Nephron progenitor cell (in vitro differentiated cells): ENCODE data around the gene FXR1.

ENCODE experiments used
- DNase-seq: peaks from one replicate; pipeline ENCODE4 v3.0.0; 2021
- H3K27ac Mint-ChIP-seq: 2 replicates; pipeline ENCODE4 v1.8.0; 2021; ENCODE audit warnings: mild to moderate bottlenecking, moderate library complexity, mixed read lengths
- H3K27me3 Mint-ChIP-seq: 2 replicates; pipeline ENCODE4 v1.8.0; 2021; ENCODE audit warnings: mild to moderate bottlenecking, low read depth, mixed read lengths; ENCODE audit not compliant: poor library complexity
- H3K36me3 Mint-ChIP-seq: 2 replicates; pipeline ENCODE4 v1.8.0; 2021; ENCODE audit warnings: low read depth, mixed read lengths
- H3K4me1 Mint-ChIP-seq: 2 replicates; pipeline ENCODE4 v1.8.0; 2021; ENCODE audit warnings: mixed read lengths
- H3K4me3 Mint-ChIP-seq: 2 replicates; pipeline ENCODE4 v1.8.0; 2021; ENCODE audit warnings: mild to moderate bottlenecking, moderate library complexity, mixed read lengths
- H3K9me3 Mint-ChIP-seq: 2 replicates; pipeline ENCODE4 v1.8.0; 2021; ENCODE audit warnings: mild to moderate bottlenecking, moderate library complexity, mixed read lengths
- CTCF ChIP-seq: fragments of 200-600 bp; sonication (generic); IDR thresholded peaks from 2 replicates; pipeline ENCODE4 v1.5.0; 2021; ENCODE audit warnings: antibody characterized with exemption

Gene FXR1

GRCh38 chr3:181030948-181031347 lies 118.5 kb downstream of the FXR1 start:
- Mint-ChIP-seq H3K4me1 (no peaks in the 10 kb centered on the region), H3K36me3 (no peaks in the 10 kb centered on the region), H3K9me3 (peaks cover 11% of the 10 kb centered on the region), H3K27ac (no peak overlapping the region), H3K4me3 (no peak overlapping the region), H3K27me3 (no peaks in the 10 kb centered on the region)
- TF ChIP-seq CTCF = no peak
- DNase-seq = no peak
